Heart left ventricle (tissue), 16 donors: ENCODE measurements around the gene MMRN1. TPM values are rescaled to one million over a fixed set of nuclear protein-coding genes. Genes with fewer than 3 reads are reported as not detected.

Experiments
- ATAC-seq, 4 donors: fragments of 200-7000 bp; cut with Tn5 transposase; one replicate each; pipeline ENCODE4 v1.9.1; 2020 to 2022; ENCODE audit warnings: moderate library complexity in 4 of 4, mild to moderate bottlenecking in 3 of 4, moderate number of reproducible peaks in 1 of 4
- DNase-seq, 5 donors: peaks; one replicate each; pipeline ENCODE4 v3.0.0-alpha.2; 2020
- H3K27ac ChIP-seq, 12 donors: fragments of 200-600 bp; sonication (generic) in 4 of 12; one replicate each; pipeline versions ENCODE4 v1.5.0 to v1.8.0; 2016 to 2022; ENCODE audit warnings: mild to moderate bottlenecking in 2 of 12
- H3K27me3 ChIP-seq, 9 donors: fragments of 200-600 bp; sonication (generic) in 2 of 9; one replicate each; pipeline versions ENCODE4 v1.5.1 to v1.8.0; 2016 to 2022; ENCODE audit warnings: mild to moderate bottlenecking in 3 of 9
- H3K36me3 ChIP-seq, 9 donors: fragments of 200-600 bp; sonication (generic) in 2 of 9; one replicate each; pipeline versions ENCODE4 v1.5.0 to v1.8.0; 2018 to 2022; ENCODE audit warnings: mild to moderate bottlenecking in 2 of 9
- H3K4me1 ChIP-seq, 12 donors: fragments of 200-600 bp; sonication (generic) in 4 of 12; one replicate each; pipeline versions ENCODE4 v1.5.0 to v1.8.0; 2016 to 2022; ENCODE audit warnings: mild to moderate bottlenecking in 3 of 12
- H3K4me3 ChIP-seq, 12 donors: fragments of 200-600 bp; sonication (generic) in 4 of 12; one replicate each; pipeline versions ENCODE4 v1.5.0 to v1.8.0; 2017 to 2022; ENCODE audit warnings: mild to moderate bottlenecking in 9 of 12, moderate library complexity in 4 of 12
- H3K9me3 ChIP-seq, 12 donors: fragments of 200-600 bp; sonication (generic) in 4 of 12; one replicate each; pipeline versions ENCODE4 v1.5.0 to v1.8.0; 2016 to 2022; ENCODE audit warnings: mild to moderate bottlenecking in 1 of 12
- CTCF ChIP-seq, 12 donors: fragments of 200-600 bp; sonication (generic) in 4 of 12; IDR thresholded peaks; one replicate each; pipeline versions ENCODE4 v1.5.0 to v1.8.0; 2018 to 2022; ENCODE audit warnings: antibody characterized with exemption in 12 of 12, mild to moderate bottlenecking in 5 of 12
- POLR2A ChIP-seq, 2 donors: fragments of 450-650 bp; IDR thresholded peaks; one replicate each; pipeline ENCODE4 v1.6.1; 2017; ENCODE audit warnings: antibody characterized with exemption in 2 of 2, mild to moderate bottlenecking in 2 of 2, moderate library complexity in 2 of 2
- WGBS, 4 donors: extraction: QIAGEN DNeasy Blood & Tissue Kit in 2 of 4; methylation state at CpG; one replicate each; pipeline versions ENCODE4 v1.1.5 to v1.1.7; 2013 to 2018; 5-methylcytosine and 5-hydroxymethylcytosine counted together
- intact Hi-C, 10 donors: fragments of 100-400 bp; cut with DNase I; formaldehyde crosslinking; loops; one replicate each; pipeline versions ENCODE4 v1.11.1 to v1.14.2; 2022
- polyA plus RNA-seq, 2 donors: library from polyadenylated mRNA; stranded (reverse); fragments of 200-250 nt; gene quantifications; one replicate each; pipeline ENCODE4 v1.2.3, GENCODE V29; 2013
- total RNA-seq, 9 donors: library from RNA; depleted of rRNA in 2 of 9; stranded (reverse); fragments of >200 nt in 2 of 9; fragmentation: NEBNext Ultra II Directional in 3 of 9; extraction: Animal tissue kit (Norgen Biotek cat#: 25700) in 3 of 9; gene quantifications; one replicate each; pipeline versions ENCODE4 v1.1.0 to v1.2.4, GENCODE V29; 2016 to 2023
- donor health status: ischemic (EF 13 %, LVEDD 7.1; RV severe dilation, severe dysfunction).
- donor health status: healthy with polysubstance abuse.
- donor health status: DM: no; HTN: yes; CAD: no.
- donor health status: DM: no; HTN: no; CAD: no.
- donor health status: ischemic (EF 25% LVEDD 6.9; RV normal size, moderate dysfunction).
- donor health status: ischemic (EF 25% LVEDD 5.7; RV mildly dilated, moderate dysfunction).
- donor health status: healthy.
- donor health status: DM: yes; HTN: yes; CAD: no.
- donor health status: ischemic (EF 35%, LVEDD 5.7; RV mildly dilated, moderate dysfunction).
- donor health status: nonischemic (EF 11% LVEDD 7.7; RV severe dilation, severe dysfunction).
- donor health status: DM: yes; HTN: yes; CAD: no.
- donor health status: PGD.
- donor health status: ischemic (EF 29% LVEDD 5.4; RV normal size, mild dysfunction).
- donor health status: nonischemic (EF 23%, LVEDD 6.1; RV moderate dilation, normal function).

Gene MMRN1
- total and polyA plus RNA-seq, 11 donors = 0.14 to 9.9 (median 1.5) TPM

DNA sequence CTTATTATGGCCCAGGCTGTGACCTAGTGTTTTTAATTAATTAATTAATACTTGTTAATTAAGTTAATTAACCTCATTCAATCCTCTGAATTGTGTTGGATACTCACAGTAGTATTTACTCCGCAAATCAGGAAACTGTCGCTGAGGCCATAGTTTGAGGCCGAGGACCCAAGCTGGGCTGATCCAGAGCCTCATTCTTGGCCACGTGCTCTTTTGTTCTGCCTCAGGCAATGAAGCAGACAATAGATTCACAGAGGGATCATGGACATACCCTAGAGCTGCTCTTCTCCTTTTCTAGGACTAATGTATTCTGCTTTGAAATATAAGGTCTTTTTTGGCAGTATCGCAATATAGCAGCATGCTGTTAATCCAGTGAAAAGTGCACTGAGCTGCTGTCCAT, 33.7 kb upstream of the MMRN1 start:
- Histone ChIP-seq H3K27ac (no peak overlapping the region), H3K9me3 (no peaks in the 10 kb centered on the region), H3K4me1 (no peaks in the 10 kb centered on the region), H3K36me3 (no peaks in the 10 kb centered on the region), H3K27me3 (no peaks in the 10 kb centered on the region), H3K4me3 (no peak overlapping the region)
- no peak for ATAC-seq
- no peak for TF ChIP-seq CTCF (IDR thresholded peaks at IDR 0.05)
- no peak for TF ChIP-seq POLR2A (IDR thresholded peaks at IDR 0.05)
- WGBS, 4 donors = 91 to 96% (median 94%) methylated on average over 5 of the region's 5 CpGs
- DNase-seq = no peak
- intact Hi-C loops = loop anchor here in 1 of 10 donors (10.0 kb wide), 1 partner anchor 206 kb away; no protein-coding TSS in a partner anchor

GRCh38 chr4:89863533-89863932, 31.1 kb upstream of the MMRN1 start:
- ATAC-seq (no peak), DNase-seq (no peak)
- whole genome bisulfite sequencing, 4 donors = 72 to 84% (median 78%) methylated on average over 5 of the region's 5 CpGs
- intact Hi-C loops = loop anchor here in 1 of 10 donors (10.0 kb wide), 1 partner anchor 209 kb away; no protein-coding TSS in a partner anchor
- H3K9me3 ChIP-seq = peaks cover 0 to 2% (median 0%) of the 10 kb centered on the region in 12 donors
- no peaks in the 10 kb centered on the region for H3K27me3 ChIP-seq
- no peak overlapping the region for H3K27ac ChIP-seq
- H3K36me3 ChIP-seq = no peaks in the 10 kb centered on the region
- no peaks in the 10 kb centered on the region for H3K4me1 ChIP-seq
- no peak overlapping the region for H3K4me3 ChIP-seq
- TF ChIP-seq POLR2A (IDR thresholded peaks at IDR 0.05) = no peak
- no peak for TF ChIP-seq CTCF (IDR thresholded peaks at IDR 0.05)

GRCh38 chr4:89868276-89868675, 26.4 kb upstream of the MMRN1 start:
- DNase-seq (no peak), ATAC-seq (no peak)
- no peak overlapping the region for H3K4me3 ChIP-seq
- no peak overlapping the region for H3K27ac ChIP-seq
- no peaks in the 10 kb centered on the region for H3K36me3 ChIP-seq
- H3K4me1 ChIP-seq = no peaks in the 10 kb centered on the region
- intact Hi-C loops = loop anchor here in 2 of 10 donors (2.0 to 10.0 kb wide), 2 partner anchors 209 to 213 kb away; no protein-coding TSS in a partner anchor
- TF ChIP-seq CTCF (IDR thresholded peaks at IDR 0.05) (no peak), POLR2A (IDR thresholded peaks at IDR 0.05) (no peak)
- peaks cover 0 to 2% (median 0%) of the 10 kb centered on the region in 12 donors for H3K9me3 ChIP-seq
- H3K27me3 ChIP-seq = no peaks in the 10 kb centered on the region

- H3K4me1 ChIP-seq = no peaks in the 10 kb centered on the region
- WGBS, 4 donors = 64 to 69% (median 66%) methylated on average over 2 of the region's 2 CpGs
- ATAC-seq = no peak
- H3K36me3 ChIP-seq = no peaks in the 10 kb centered on the region
- H3K27ac ChIP-seq = no peak overlapping the region
- intact Hi-C loops = loop anchor here in 2 of 10 donors (2.0 to 10.0 kb wide), 2 partner anchors 210 to 214 kb away; no protein-coding TSS in a partner anchor
- no peaks in the 10 kb centered on the region for H3K27me3 ChIP-seq
- H3K9me3 ChIP-seq = peaks cover 0 to 2% (median 0%) of the 10 kb centered on the region in 12 donors
- no peak overlapping the region for H3K4me3 ChIP-seq
- DNase-seq = no peak
- no peak for TF ChIP-seq POLR2A (IDR thresholded peaks at IDR 0.05)
- TF ChIP-seq CTCF (IDR thresholded peaks at IDR 0.05) = peak; percentile 22 to 68 (median 48)
Measured at GRCh38 chr4:89868999-89869589, 25.6 kb upstream of the MMRN1 start.
